ENCODE results near the gene EPB41L3.

- TF ChIP-seq CTCF (IDR thresholded peaks at IDR 0.05; ENCODE audit: low read depth, low read length) (no peak), EZH2phosphoT487 (IDR thresholded peaks at IDR 0.05; ENCODE audit: low read depth) (no peak)
Measured at GRCh38 chr18:5532066-5532465, 11.7 kb downstream of the EPB41L3 start.

Measured in OCI-LY3 (cell line).